MCF 10A (cell line): ENCODE measurements around the gene TSC2. TPM values are rescaled to one million over a fixed set of nuclear protein-coding genes. Genes with fewer than 3 reads are reported as not detected.

Source experiments
- BruUV-seq: library from RNA; stranded (reverse); fragments of 400-500 nt; replicated peaks from 2 replicates; lab custom pipeline; 2021; lab: Mats Ljungman, UMichigan
- CTCF ChIA-PET: fragments of 300-600 bp; sonication (Branson Sonifier 250); formaldehyde crosslinking; extraction: SDS; loops from one replicate; lab custom pipeline; 2021; ENCODE audit warnings: antibody characterized with exemption, inconsistent platforms; lab: Yijun Ruan, JAX
- POLR2A ChIA-PET: fragments of 300-600, 350-650 bp; sonication (Branson Sonifier 250); formaldehyde crosslinking; extraction: SDS; loops from one replicate; lab custom pipeline; 2020; ENCODE audit warnings: antibody characterized with exemption, inconsistent platforms; lab: Yijun Ruan, JAX
- DNase-seq: peaks from one replicate; pipeline ENCODE4 v3.0.0-alpha.2; 2018; ENCODE audit not compliant: unreplicated experiment
- H3K27ac Mint-ChIP-seq: one replicate; pipeline ENCODE4 v1.8.0; 2022; ENCODE audit warnings: mild to moderate bottlenecking, low read depth, mixed read lengths; ENCODE audit not compliant: unreplicated experiment
- H3K27me3 Mint-ChIP-seq: one replicate; pipeline ENCODE4 v1.8.0; 2022; ENCODE audit warnings: mixed read lengths; ENCODE audit not compliant: insufficient read depth, unreplicated experiment
- H3K36me3 Mint-ChIP-seq: one replicate; pipeline ENCODE4 v1.8.0; 2022; ENCODE audit warnings: mild to moderate bottlenecking, moderate library complexity, mixed read lengths; ENCODE audit not compliant: insufficient read depth, unreplicated experiment
- H3K4me1 Mint-ChIP-seq: one replicate; pipeline ENCODE4 v1.8.0; 2022; ENCODE audit warnings: mixed read lengths; ENCODE audit not compliant: insufficient read depth, unreplicated experiment
- H3K4me3 Mint-ChIP-seq: one replicate; pipeline ENCODE4 v1.8.0; 2022; ENCODE audit warnings: mild to moderate bottlenecking, moderate library complexity, mixed read lengths; ENCODE audit not compliant: unreplicated experiment
- H3K9me3 Mint-ChIP-seq: one replicate; pipeline ENCODE4 v1.8.0; 2022; ENCODE audit warnings: mixed read lengths; ENCODE audit not compliant: unreplicated experiment
- CTCF ChIP-seq: fragments of 200-600 bp; IDR thresholded peaks from one replicate; pipeline ENCODE4 v1.8.0; 2022; ENCODE audit warnings: antibody characterized with exemption, mild to moderate bottlenecking; ENCODE audit not compliant: unreplicated experiment
- intact Hi-C: fragments of 100-400 bp; cut with micrococcal nuclease; formaldehyde crosslinking; loops from 2 replicates; pipeline ENCODE4 v1.14.1; 2022
- total RNA-seq: library from RNA; stranded (reverse); gene quantifications from 2 replicates; pipeline ENCODE4 v1.2.3, GENCODE V29; 2022

The TSC2 gene
- total RNA-seq, 1 experiment from 2014 or later = 99.8 TPM

- intact Hi-C loops = no loop called here
- BruUV-seq = no TSS peak
- no peaks in the 10 kb centered on the region for H3K36me3 Mint-ChIP-seq
- H3K9me3 Mint-ChIP-seq = no peaks in the 10 kb centered on the region
- H3K4me1 Mint-ChIP-seq = peaks cover 23% of the 10 kb centered on the region
- ChIA-PET POLR2A (interaction anchor here (1.3 kb wide), 1 partner anchor 35 kb away, joined by 3 read pairs; no protein-coding TSS in a partner anchor), CTCF (interaction anchor here (0.6 to 0.8 kb wide), 2 partner anchors 21 to 107 kb away, joined by 3 read pairs; no protein-coding TSS in a partner anchor)
- H3K27ac Mint-ChIP-seq = no peak overlapping the region
- H3K27me3 Mint-ChIP-seq = no peaks in the 10 kb centered on the region
- no peak overlapping the region for H3K4me3 Mint-ChIP-seq
- TF ChIP-seq CTCF = no peak
- no peak for DNase-seq
These were observed 3.9 kb upstream of the TSC2 start for GRCh38 chr16:2043667-2044451.

DNA sequence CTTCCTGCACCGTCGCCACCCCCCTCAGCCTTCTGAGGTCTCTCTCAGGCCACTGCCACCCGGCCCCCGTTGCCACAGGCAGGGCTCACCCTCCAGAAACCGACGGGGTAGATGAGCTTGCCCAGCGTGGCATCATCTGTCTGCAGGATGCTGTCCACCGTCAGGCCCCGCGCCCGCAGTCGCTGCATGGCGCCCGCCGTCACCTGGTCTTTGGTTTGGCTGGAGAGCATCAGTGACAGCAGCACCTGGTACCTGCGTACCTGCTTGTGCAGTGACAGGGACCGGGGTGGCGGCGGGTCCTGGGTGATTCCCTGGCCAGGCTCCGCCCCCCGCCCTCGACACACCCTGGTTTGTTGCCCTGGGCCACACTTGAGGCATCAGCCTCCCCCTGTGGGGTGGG lies 3.2 kb upstream of the TSC2 start:
- TF ChIP-seq CTCF = no peak
- no peak overlapping the region for H3K4me3 Mint-ChIP-seq
- H3K4me1 Mint-ChIP-seq = peaks cover 23% of the 10 kb centered on the region
- intact Hi-C loops = no loop called here
- no peaks in the 10 kb centered on the region for H3K9me3 Mint-ChIP-seq
- CTCF ChIA-PET = interaction anchor here (0.6 kb wide), 1 partner anchor 106 kb away, joined by 3 read pairs; no protein-coding TSS in a partner anchor
- no TSS peak for BruUV-seq
- H3K27me3 Mint-ChIP-seq = no peaks in the 10 kb centered on the region
- no peaks in the 10 kb centered on the region for H3K36me3 Mint-ChIP-seq
- POLR2A ChIA-PET = interaction anchor here (1.3 kb wide), 1 partner anchor 36 kb away, joined by 3 read pairs; no protein-coding TSS in a partner anchor
- no peak overlapping the region for H3K27ac Mint-ChIP-seq
- DNase-seq = no peak

GRCh38 chr16:2045965-2046892 lies 1.6 kb upstream of the TSC2 start:
- Mint-ChIP-seq H3K4me1 (peaks cover 23% of the 10 kb centered on the region), H3K27ac (no peak overlapping the region), H3K9me3 (no peaks in the 10 kb centered on the region), H3K4me3 (peak overlapping the region; percentile 86), H3K36me3 (peaks cover 14% of the 10 kb centered on the region), H3K27me3 (no peaks in the 10 kb centered on the region)
- no peak for DNase-seq
- intact Hi-C loops = no loop called here
- no TSS peak for BruUV-seq
- POLR2A ChIA-PET = interaction anchor here (0.5 to 3.0 kb wide), 5 partner anchors 23 to 958 kb away, joined by 3 to 33 read pairs (median 4); partner anchors contain the start of genes TRAF7 and ZNF598
- TF ChIP-seq CTCF = no peak
- CTCF ChIA-PET = interaction anchor here (0.6 to 3.4 kb wide), 8 partner anchors 10 to 94 kb away, joined by 3 to 15 read pairs (median 4); no protein-coding TSS in a partner anchor
